Gastroesophageal sphincter (tissue), 4 donors: Measurements from ENCODE around the gene UGT1A3. TPM values are rescaled to one million over a fixed set of nuclear protein-coding genes. Genes with fewer than 3 reads are reported as not detected.
"Not testable (repeated sequence)": the region's sequence is repeated elsewhere in the genome, so short reads cannot be mapped to it uniquely, and the experiment has no call there.

Experiments used
- ATAC-seq: fragments of 150-250 bp; one replicate; pipeline ENCODE4 v1.9.1; 2016; ENCODE audit warnings: mild to moderate bottlenecking, moderate library complexity
- H3K27ac ChIP-seq, 4 donors: fragments of 200-600 bp; sonication (generic) in 3 of 4; 1 replicate in 3 of 4; 2 replicates in 1 of 4; pipeline ENCODE4 v1.5.1; 2016 to 2019
- H3K27me3 ChIP-seq: fragments of 200-600 bp; sonication (generic); one replicate; pipeline ENCODE4 v1.5.1; 2019
- H3K36me3 ChIP-seq, 2 donors: fragments of 200-600 bp; sonication (generic); one replicate each; pipeline ENCODE4 v1.5.1; 2019; ENCODE audit warnings: control low read depth in 1 of 2
- H3K4me1 ChIP-seq, 3 donors: fragments of 200-600 bp; sonication (generic); 1 replicate in 2 of 3; 2 replicates in 1 of 3; pipeline ENCODE4 v1.5.1; 2016 to 2019; ENCODE audit warnings: control low read depth in 2 of 3
- H3K4me3 ChIP-seq, 2 donors: fragments of 200-600 bp; sonication (generic); one replicate each; pipeline ENCODE4 v1.5.1; 2019; ENCODE audit warnings: mild to moderate bottlenecking in 1 of 2, moderate library complexity in 1 of 2
- H3K9me3 ChIP-seq, 3 donors: fragments of 200-600 bp; sonication (generic); one replicate each; pipeline ENCODE4 v1.5.1; 2017 to 2019; ENCODE audit warnings: control low read depth in 2 of 3
- EP300 ChIP-seq: sonication (generic); formaldehyde crosslinking; IDR thresholded peaks from one replicate; pipeline ENCODE4 v1.6.1; 2017; ENCODE audit warnings: antibody characterized with exemption, mild to moderate bottlenecking
- POLR2A ChIP-seq, 2 donors: fragments of 450-650 bp; IDR thresholded peaks; one replicate each; pipeline ENCODE4 v1.6.1; 2017; ENCODE audit warnings: antibody characterized with exemption in 2 of 2, mild to moderate bottlenecking in 2 of 2, moderate library complexity in 1 of 2
- POLR2AphosphoS5 ChIP-seq: sonication (generic); formaldehyde crosslinking; IDR thresholded peaks from one replicate; pipeline ENCODE4 v1.6.1; 2017; ENCODE audit warnings: antibody characterized with exemption
- WGBS, 2 donors: methylation state at CpG; one replicate each; pipeline ENCODE4 v1.1.5; 2018; ENCODE audit warnings: low coverage in 1 of 2; 5-methylcytosine and 5-hydroxymethylcytosine counted together
- total RNA-seq, 4 donors: library from RNA; depleted of rRNA; stranded (reverse); fragments of >200 nt; gene quantifications; one replicate each; pipeline ENCODE4 v1.1.0, GENCODE V29; 2016
- TF ChIP-seq, protein P1 (sequence below), 4 experiments: fragments of 200-600 bp in 2 of 4; fragments of 450-650 bp in 2 of 4; sonication (generic) in 1 of 4; IDR thresholded peaks; one replicate each; pipeline ENCODE4 v1.5.1; 2017 to 2019; ENCODE audit warnings: antibody characterized with exemption in 4 of 4, mild to moderate bottlenecking in 2 of 4, moderate library complexity in 2 of 4

Gene UGT1A3
- total RNA-seq, 4 donors from 2014 or later: not detected

DNA sequence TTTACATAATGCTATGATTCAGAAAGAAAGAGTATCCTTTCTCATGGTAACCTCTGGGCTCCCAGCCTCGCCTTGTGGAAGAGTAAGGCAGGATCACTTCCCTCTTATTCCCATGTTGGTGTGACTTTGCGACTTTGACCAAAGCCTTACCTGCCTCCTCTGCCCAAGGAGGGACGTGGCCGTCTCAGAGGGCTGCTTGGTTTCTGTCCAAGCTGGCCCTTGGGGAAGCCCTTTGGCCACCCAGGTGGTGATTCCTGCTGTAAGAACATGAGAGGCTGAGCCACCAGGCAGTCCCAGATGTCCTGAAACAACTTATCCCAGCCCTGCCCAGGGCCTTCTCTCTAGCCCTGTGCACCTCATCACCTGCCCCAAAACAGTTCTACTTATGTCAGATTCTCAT lies 30.1 kb upstream of the UGT1A3 start:
- Histone ChIP-seq H3K27me3 (no peaks in the 10 kb centered on the region), H3K4me1 (no peaks in the 10 kb centered on the region), H3K36me3 (no peaks in the 10 kb centered on the region), H3K9me3 (no peaks in the 10 kb centered on the region), H3K27ac (no peak overlapping the region), H3K4me3 (no peak overlapping the region)
- no peak for ATAC-seq
- no peak for TF ChIP-seq POLR2A (IDR thresholded peaks at IDR 0.05)
- no peak for TF ChIP-seq EP300
- WGBS, 2 donors: 53 to 84% methylated on average over 2 to 4 of the region's 4 CpGs

DNA sequence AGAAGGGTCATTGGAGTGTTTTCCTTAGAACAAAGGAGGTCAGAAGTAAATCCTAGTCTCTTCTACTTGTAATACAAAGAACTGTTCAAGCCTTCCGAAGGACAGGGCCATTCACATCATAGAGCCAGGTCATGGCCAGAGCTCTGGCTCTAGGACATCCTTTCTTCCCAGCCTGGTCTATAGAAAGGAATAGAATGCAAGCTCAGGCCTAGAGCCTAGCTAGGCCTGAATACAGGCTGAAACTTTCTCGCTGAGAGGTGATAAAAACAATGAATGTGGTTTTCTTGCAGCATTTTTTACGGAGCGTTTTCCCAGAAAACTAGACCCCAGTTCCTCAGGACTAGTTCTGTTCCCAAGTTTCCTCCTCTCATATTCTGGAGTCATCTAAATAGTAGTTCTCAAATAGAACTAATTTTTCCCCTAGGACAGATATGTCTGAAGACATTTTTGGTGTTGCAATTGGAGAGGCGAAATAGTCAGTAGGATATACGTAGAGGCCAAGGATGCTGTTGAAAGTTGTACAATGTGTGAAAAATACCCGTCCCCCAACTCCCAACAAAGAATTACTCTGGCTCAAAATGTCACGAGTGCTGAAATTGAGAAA lies 29.3 kb upstream of the UGT1A3 start:
- 92 to 100% methylated on average over 3 to 8 of the region's 8 CpGs for WGBS, 2 donors
- no peaks in the 10 kb centered on the region for H3K4me1 ChIP-seq
- H3K9me3 ChIP-seq: no peaks in the 10 kb centered on the region
- no peak overlapping the region for H3K4me3 ChIP-seq
- no peaks in the 10 kb centered on the region for H3K27me3 ChIP-seq
- TF ChIP-seq POLR2A (IDR thresholded peaks at IDR 0.05) (no peak), EP300 (no peak), POLR2AphosphoS5 (no peak)
- TF ChIP-seq, protein P1, sequence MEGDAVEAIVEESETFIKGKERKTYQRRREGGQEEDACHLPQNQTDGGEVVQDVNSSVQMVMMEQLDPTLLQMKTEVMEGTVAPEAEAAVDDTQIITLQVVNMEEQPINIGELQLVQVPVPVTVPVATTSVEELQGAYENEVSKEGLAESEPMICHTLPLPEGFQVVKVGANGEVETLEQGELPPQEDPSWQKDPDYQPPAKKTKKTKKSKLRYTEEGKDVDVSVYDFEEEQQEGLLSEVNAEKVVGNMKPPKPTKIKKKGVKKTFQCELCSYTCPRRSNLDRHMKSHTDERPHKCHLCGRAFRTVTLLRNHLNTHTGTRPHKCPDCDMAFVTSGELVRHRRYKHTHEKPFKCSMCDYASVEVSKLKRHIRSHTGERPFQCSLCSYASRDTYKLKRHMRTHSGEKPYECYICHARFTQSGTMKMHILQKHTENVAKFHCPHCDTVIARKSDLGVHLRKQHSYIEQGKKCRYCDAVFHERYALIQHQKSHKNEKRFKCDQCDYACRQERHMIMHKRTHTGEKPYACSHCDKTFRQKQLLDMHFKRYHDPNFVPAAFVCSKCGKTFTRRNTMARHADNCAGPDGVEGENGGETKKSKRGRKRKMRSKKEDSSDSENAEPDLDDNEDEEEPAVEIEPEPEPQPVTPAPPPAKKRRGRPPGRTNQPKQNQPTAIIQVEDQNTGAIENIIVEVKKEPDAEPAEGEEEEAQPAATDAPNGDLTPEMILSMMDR (IDR thresholded peaks at IDR 0.05): no peak
- no peaks in the 10 kb centered on the region for H3K36me3 ChIP-seq
- no peak overlapping the region for H3K27ac ChIP-seq
- ATAC-seq: no peak

DNA sequence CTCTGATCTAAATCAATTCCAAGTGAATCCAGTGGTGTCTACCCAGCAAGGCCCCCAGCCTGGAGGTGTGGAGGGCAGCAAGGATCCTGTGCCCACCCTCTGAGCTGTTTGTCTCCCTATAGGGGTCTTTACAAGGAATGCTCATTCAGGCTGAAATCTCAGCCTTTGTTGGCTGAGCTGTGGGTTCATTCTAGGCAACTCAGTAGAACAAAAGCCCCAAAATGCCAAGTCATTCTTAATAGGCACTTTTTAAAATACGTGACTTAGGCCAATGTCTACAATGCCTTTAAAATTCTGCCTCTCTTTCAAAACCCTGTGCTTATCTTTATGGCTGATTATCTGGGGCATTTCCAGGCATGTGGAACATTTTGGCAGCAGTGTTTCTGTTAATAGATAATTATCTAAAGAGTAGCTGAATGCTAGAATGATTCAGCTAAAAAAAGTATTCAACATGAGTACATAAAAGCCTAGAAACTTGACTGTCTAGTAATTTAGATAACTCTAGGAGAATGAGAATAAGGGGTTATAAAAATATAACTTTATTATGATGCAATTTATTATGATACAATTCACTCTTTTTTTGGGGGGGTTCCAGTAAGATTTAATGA lies 28.7 kb upstream of the UGT1A3 start:
- Histone ChIP-seq H3K9me3 (no peaks in the 10 kb centered on the region), H3K4me3 (no peak overlapping the region), H3K4me1 (no peaks in the 10 kb centered on the region), H3K27me3 (no peaks in the 10 kb centered on the region), H3K36me3 (no peaks in the 10 kb centered on the region), H3K27ac (no peak overlapping the region)
- TF ChIP-seq POLR2A (IDR thresholded peaks at IDR 0.05) (no peak), POLR2AphosphoS5 (no peak), EP300 (no peak)
- TF ChIP-seq, protein P1 (IDR thresholded peaks at IDR 0.05): no peak
- 43% methylated on average over 1 of the region's 1 CpG; no CpG with 5 or more reads in 1 of the 2 donors for WGBS, 2 donors
- no peak for ATAC-seq

GRCh38 chr2:233700842-233701241 lies 28.0 kb upstream of the UGT1A3 start:
- not testable (repeated sequence) for H3K27me3 ChIP-seq
- WGBS, 2 donors: 86 to 100% methylated on average over 1 to 2 of the region's 5 CpGs

DNA sequence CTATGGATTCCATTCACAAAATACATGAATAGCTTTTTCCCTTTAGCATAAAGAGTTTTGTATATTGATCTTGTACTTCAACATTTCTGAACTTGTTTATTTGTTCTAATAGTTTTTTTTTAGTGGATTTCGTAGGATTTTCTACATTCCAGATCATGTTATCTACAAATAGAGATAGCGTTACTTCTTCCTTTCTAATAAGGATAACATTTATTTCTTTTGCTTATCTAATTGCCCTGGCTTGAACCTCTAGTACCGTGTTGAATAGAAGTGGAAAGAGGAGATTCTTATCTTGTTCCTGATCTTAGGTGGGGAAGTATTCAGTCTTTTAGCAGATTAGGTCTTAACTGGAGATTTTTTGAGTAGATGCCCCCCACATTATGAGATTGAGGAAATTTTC lies 26.6 kb upstream of the UGT1A3 start:
- Histone ChIP-seq H3K9me3 (no peaks in the 10 kb centered on the region), H3K27me3 (peaks cover 5% of the 10 kb centered on the region), H3K4me1 (no peaks in the 10 kb centered on the region), H3K27ac (no peak overlapping the region), H3K4me3 (no peak overlapping the region), H3K36me3 (no peaks in the 10 kb centered on the region)
- ATAC-seq: no peak
- TF ChIP-seq EP300: no peak
- TF ChIP-seq POLR2A (IDR thresholded peaks at IDR 0.05): no peak
- TF ChIP-seq, protein P1 (IDR thresholded peaks at IDR 0.05): no peak
- TF ChIP-seq POLR2AphosphoS5: no peak
- whole genome bisulfite sequencing, 2 donors: 38 to 63% methylated on average over 3 of the region's 3 CpGs

More at GRCh38 chr2:233700842-233701241, 28.0 kb upstream of the UGT1A3 start:
- not testable (repeated sequence) for ATAC-seq, H3K4me1 ChIP-seq, H3K4me3 ChIP-seq, H3K36me3 ChIP-seq, H3K9me3 ChIP-seq, H3K27ac ChIP-seq

- Histone ChIP-seq H3K4me1 (no peaks in the 10 kb centered on the region), H3K27me3 (peaks cover 13% of the 10 kb centered on the region), H3K4me3 (no peak overlapping the region), H3K36me3 (no peaks in the 10 kb centered on the region), H3K9me3 (no peaks in the 10 kb centered on the region), H3K27ac (no peak overlapping the region)
- 77 to 80% methylated on average over 1 to 4 of the region's 4 CpGs for WGBS, 2 donors
- no peak for ATAC-seq
- TF ChIP-seq POLR2AphosphoS5 (no peak), POLR2A (IDR thresholded peaks at IDR 0.05) (no peak), EP300 (no peak)
- TF ChIP-seq, protein P1 (IDR thresholded peaks at IDR 0.05): no peak
Measured at GRCh38 chr2:233705911-233706506, 22.8 kb upstream of the UGT1A3 start.
